H9 (cell line): ENCODE data around the gene KCND2. TPM values are rescaled to one million over a fixed set of nuclear protein-coding genes. Genes with fewer than 3 reads are reported as not detected.

Experiments
- DNase-seq: peaks from one replicate; pipeline ENCODE4 v3.0.0-alpha.2; 2017
- H2AFZ ChIP-seq: one replicate; pipeline ENCODE4 v1.6.1; 2013; ENCODE audit warnings: mild to moderate bottlenecking, low read length, control low read depth, moderate library complexity
- H2AK5ac ChIP-seq: 2 replicates; pipeline ENCODE4 v1.6.1; 2013; ENCODE audit warnings: low read length, control low read depth, mixed read lengths; ENCODE audit not compliant: insufficient read length
- H2BK120ac ChIP-seq: one replicate; pipeline ENCODE4 v1.6.1; 2013; ENCODE audit warnings: low read depth, mild to moderate bottlenecking, low read length, control low read depth, inconsistent platforms; ENCODE audit not compliant: poor library complexity, severe bottlenecking
- H2BK12ac ChIP-seq: 2 replicates; pipeline ENCODE4 v1.6.1; 2013; ENCODE audit warnings: low read length, control low read depth, mixed read lengths, low read depth; ENCODE audit not compliant: insufficient read length
- H2BK15ac ChIP-seq: 2 replicates; pipeline ENCODE4 v1.6.1; 2013; ENCODE audit warnings: low read depth, low read length, control low read depth
- H2BK20ac ChIP-seq: one replicate; pipeline ENCODE4 v1.6.1; 2013; ENCODE audit warnings: low read depth, mild to moderate bottlenecking, low read length, control low read depth, inconsistent platforms; ENCODE audit not compliant: poor library complexity, severe bottlenecking
- H2BK5ac ChIP-seq: 2 replicates; pipeline ENCODE4 v1.6.1; 2013; ENCODE audit warnings: low read length, control low read depth, mixed read lengths; ENCODE audit not compliant: insufficient read length
- H3K14ac ChIP-seq: 2 replicates; pipeline ENCODE4 v1.6.1; 2013; ENCODE audit warnings: low read length, control low read depth; ENCODE audit not compliant: insufficient read depth
- H3K18ac ChIP-seq: 2 replicates; pipeline ENCODE4 v1.6.1; 2013; ENCODE audit warnings: low read depth, mild to moderate bottlenecking, mixed read lengths, low read length, control low read depth; ENCODE audit not compliant: insufficient read length
- H3K23ac ChIP-seq: 2 replicates; pipeline ENCODE4 v1.6.1; 2013; ENCODE audit warnings: low read length, control low read depth, mixed read lengths, low read depth; ENCODE audit not compliant: insufficient read length
- H3K23me2 ChIP-seq: 2 replicates; pipeline ENCODE4 v1.6.1; 2013; ENCODE audit warnings: low read depth, mild to moderate bottlenecking, mixed read lengths, low read length, control low read depth; ENCODE audit not compliant: insufficient read length, poor library complexity, severe bottlenecking
- H3K27ac ChIP-seq: 2 replicates; pipeline ENCODE4 v1.5.1; 2013; ENCODE audit warnings: low read length, control low read depth, mixed read lengths, low read depth; ENCODE audit not compliant: insufficient read length
- H3K27me3 ChIP-seq: 2 replicates; pipeline ENCODE4 v1.6.1; 2013; ENCODE audit warnings: low read length, control low read depth, inconsistent platforms; ENCODE audit not compliant: insufficient read depth
- H3K4ac ChIP-seq: 2 replicates; pipeline ENCODE4 v1.6.1; 2013; ENCODE audit warnings: low read depth, mild to moderate bottlenecking, control low read depth, inconsistent platforms, low read length, moderate library complexity
- H3K4me1 ChIP-seq: 2 replicates; pipeline ENCODE4 v1.6.1; 2013; ENCODE audit warnings: low read length, control low read depth, inconsistent platforms; ENCODE audit not compliant: insufficient read depth
- H3K4me2 ChIP-seq: 2 replicates; pipeline ENCODE4 v1.6.1; 2013; ENCODE audit warnings: low read length, control low read depth, mixed read lengths; ENCODE audit not compliant: insufficient read length, insufficient read depth
- H3K56ac ChIP-seq: 2 replicates; pipeline ENCODE4 v1.6.1; 2013; ENCODE audit warnings: low read depth, mild to moderate bottlenecking, mixed read lengths, low read length, control low read depth; ENCODE audit not compliant: insufficient read length
- H3K79me1 ChIP-seq: 2 replicates; pipeline ENCODE4 v1.6.1; 2013; ENCODE audit warnings: low read depth, mild to moderate bottlenecking, moderate library complexity, low read length, control low read depth, inconsistent platforms; ENCODE audit not compliant: insufficient read depth, poor library complexity, severe bottlenecking
- H3K79me2 ChIP-seq: 2 replicates; pipeline ENCODE4 v1.6.1; 2013; ENCODE audit warnings: low read length, control low read depth, inconsistent platforms; ENCODE audit not compliant: insufficient read depth
- H3K9ac ChIP-seq: 2 replicates; pipeline ENCODE4 v1.6.1; 2013; ENCODE audit warnings: low read length, control low read depth, mixed read lengths; ENCODE audit not compliant: insufficient read length; ENCODE audit errors: extremely low read depth
- H3K9me3 ChIP-seq: one replicate; pipeline ENCODE4 v1.6.1; 2013; ENCODE audit warnings: low read depth, low read length, inconsistent platforms; ENCODE audit not compliant: control insufficient read depth
- H3T11ph ChIP-seq: one replicate; pipeline ENCODE4 v1.6.1; 2013; ENCODE audit warnings: mild to moderate bottlenecking, low read length, control low read depth, inconsistent platforms
- H4K20me1 ChIP-seq: one replicate; pipeline ENCODE4 v1.6.1; 2013; ENCODE audit not compliant: control insufficient read depth, insufficient read length, insufficient read depth
- H4K5ac ChIP-seq: 2 replicates; pipeline ENCODE4 v1.6.1; 2013; ENCODE audit warnings: low read depth, mild to moderate bottlenecking, mixed read lengths, low read length, control low read depth; ENCODE audit not compliant: insufficient read length
- H4K8ac ChIP-seq: replicated peaks from 2 replicates; pipeline ENCODE4 v1.6.1; 2013; ENCODE audit warnings: low read length, control low read depth, mixed read lengths, low read depth; ENCODE audit not compliant: insufficient read length
- H4K91ac ChIP-seq: 2 replicates; pipeline ENCODE4 v1.6.1; 2013; ENCODE audit warnings: low read depth, mild to moderate bottlenecking, moderate library complexity, mixed read lengths, low read length, control low read depth; ENCODE audit not compliant: insufficient read length
- H3K27ac Mint-ChIP-seq, 3 experiments: 2 replicates in 2 of 3; 3 replicates in 1 of 3; pipeline ENCODE4 v1.8.0; 2020 to 2021; ENCODE audit warnings: mixed read lengths in 3 of 3, mild to moderate bottlenecking in 1 of 3, moderate library complexity in 1 of 3
- H3K27me3 Mint-ChIP-seq: 2 replicates; pipeline ENCODE4 v1.8.0; 2021; ENCODE audit warnings: low read depth, mild to moderate bottlenecking, moderate library complexity, mixed read lengths
- H3K36me3 Mint-ChIP-seq, 3 experiments: 2 replicates in 2 of 3; 3 replicates in 1 of 3; pipeline ENCODE4 v1.8.0; 2020 to 2021; ENCODE audit warnings: low read depth in 3 of 3, mixed read lengths in 3 of 3; ENCODE audit not compliant: insufficient read depth in 1 of 3
- H3K4me1 Mint-ChIP-seq, 2 experiments: 2 replicates each; pipeline ENCODE4 v1.8.0; 2020; ENCODE audit warnings: mixed read lengths in 2 of 2
- H3K4me3 Mint-ChIP-seq, 2 experiments: 2 replicates in 1 of 2; 3 replicates in 1 of 2; pipeline ENCODE4 v1.8.0; 2020 to 2021; ENCODE audit warnings: mild to moderate bottlenecking in 2 of 2, mixed read lengths in 2 of 2, moderate library complexity in 1 of 2
- H3K9me3 Mint-ChIP-seq, 2 experiments: 2 replicates in 1 of 2; 3 replicates in 1 of 2; pipeline ENCODE4 v1.8.0; 2020; ENCODE audit warnings: mild to moderate bottlenecking in 2 of 2, mixed read lengths in 2 of 2, moderate library complexity in 1 of 2
- CTCF ChIP-seq: fragments of 200-600 bp; sonication (generic); conservative IDR thresholded peaks from 3 replicates; pipeline ENCODE4 v1.8.0; 2021; ENCODE audit warnings: antibody characterized with exemption, mild to moderate bottlenecking
- total RNA-seq: library from RNA; stranded (reverse); gene quantifications from 2 replicates; pipeline ENCODE4 v1.2.1, GENCODE V29; 2021

KCND2 gene
- total RNA-seq, 1 experiment from 2014 or later, result 6.4 TPM

GRCh38 chr7:120732256-120732655, 459.3 kb downstream of the KCND2 start:
- Histone ChIP-seq H3K9ac (no peak overlapping the region), H3K4ac (no peak overlapping the region), H3K56ac (no peak overlapping the region), H3K14ac (no peak overlapping the region), H2AFZ (no peak overlapping the region), H3K79me2 (no peaks in the 10 kb centered on the region), H3T11ph (no peak overlapping the region), H3K23me2 (no peaks in the 10 kb centered on the region), H3K79me1 (no peaks in the 10 kb centered on the region), H2BK15ac (no peak overlapping the region), H2BK20ac (no peak overlapping the region), H4K5ac (no peak overlapping the region), H3K23ac (no peak overlapping the region), H3K27ac (no peak overlapping the region), H3K9me3 (no peaks in the 10 kb centered on the region), H3K18ac (no peak overlapping the region), H3K4me1 (peaks cover 4% of the 10 kb centered on the region; the same call in 1 of the 2 replicates), H2BK120ac (no peak overlapping the region), H4K8ac (no peak overlapping the region), H2BK12ac (no peak overlapping the region), H2BK5ac (no peak overlapping the region), H4K91ac (no peak overlapping the region), H3K4me2 (no peak overlapping the region), H3K27me3 (no peaks in the 10 kb centered on the region), H4K20me1 (no peaks in the 10 kb centered on the region), H2AK5ac (no peak overlapping the region)
- no peak for DNase-seq
- H3K27ac Mint-ChIP-seq, result no peak overlapping the region
- peaks cover 8 to 15% of the 10 kb centered on the region in 2 experiments for H3K4me1 Mint-ChIP-seq
- no peaks in the 10 kb centered on the region for H3K27me3 Mint-ChIP-seq
- no peaks in the 10 kb centered on the region for H3K9me3 Mint-ChIP-seq
- TF ChIP-seq CTCF, result no peak
- H3K4me3 Mint-ChIP-seq, result no peak overlapping the region
- peaks cover 0 to under 1% (median 0%) of the 10 kb centered on the region in 3 experiments; a peak in 3 of 7 replicates for H3K36me3 Mint-ChIP-seq
